ENCODE measurements around the gene SCCPDH.
"Not testable (repeated sequence)": the region's sequence is repeated elsewhere in the genome, so short reads cannot be mapped to it uniquely, and the experiment has no call there.

SCCPDH gene

GRCh38 chr1:246730839-246731238 is 6.6 kb downstream of the SCCPDH start (continued):
- TF ChIP-seq, protein P1, sequence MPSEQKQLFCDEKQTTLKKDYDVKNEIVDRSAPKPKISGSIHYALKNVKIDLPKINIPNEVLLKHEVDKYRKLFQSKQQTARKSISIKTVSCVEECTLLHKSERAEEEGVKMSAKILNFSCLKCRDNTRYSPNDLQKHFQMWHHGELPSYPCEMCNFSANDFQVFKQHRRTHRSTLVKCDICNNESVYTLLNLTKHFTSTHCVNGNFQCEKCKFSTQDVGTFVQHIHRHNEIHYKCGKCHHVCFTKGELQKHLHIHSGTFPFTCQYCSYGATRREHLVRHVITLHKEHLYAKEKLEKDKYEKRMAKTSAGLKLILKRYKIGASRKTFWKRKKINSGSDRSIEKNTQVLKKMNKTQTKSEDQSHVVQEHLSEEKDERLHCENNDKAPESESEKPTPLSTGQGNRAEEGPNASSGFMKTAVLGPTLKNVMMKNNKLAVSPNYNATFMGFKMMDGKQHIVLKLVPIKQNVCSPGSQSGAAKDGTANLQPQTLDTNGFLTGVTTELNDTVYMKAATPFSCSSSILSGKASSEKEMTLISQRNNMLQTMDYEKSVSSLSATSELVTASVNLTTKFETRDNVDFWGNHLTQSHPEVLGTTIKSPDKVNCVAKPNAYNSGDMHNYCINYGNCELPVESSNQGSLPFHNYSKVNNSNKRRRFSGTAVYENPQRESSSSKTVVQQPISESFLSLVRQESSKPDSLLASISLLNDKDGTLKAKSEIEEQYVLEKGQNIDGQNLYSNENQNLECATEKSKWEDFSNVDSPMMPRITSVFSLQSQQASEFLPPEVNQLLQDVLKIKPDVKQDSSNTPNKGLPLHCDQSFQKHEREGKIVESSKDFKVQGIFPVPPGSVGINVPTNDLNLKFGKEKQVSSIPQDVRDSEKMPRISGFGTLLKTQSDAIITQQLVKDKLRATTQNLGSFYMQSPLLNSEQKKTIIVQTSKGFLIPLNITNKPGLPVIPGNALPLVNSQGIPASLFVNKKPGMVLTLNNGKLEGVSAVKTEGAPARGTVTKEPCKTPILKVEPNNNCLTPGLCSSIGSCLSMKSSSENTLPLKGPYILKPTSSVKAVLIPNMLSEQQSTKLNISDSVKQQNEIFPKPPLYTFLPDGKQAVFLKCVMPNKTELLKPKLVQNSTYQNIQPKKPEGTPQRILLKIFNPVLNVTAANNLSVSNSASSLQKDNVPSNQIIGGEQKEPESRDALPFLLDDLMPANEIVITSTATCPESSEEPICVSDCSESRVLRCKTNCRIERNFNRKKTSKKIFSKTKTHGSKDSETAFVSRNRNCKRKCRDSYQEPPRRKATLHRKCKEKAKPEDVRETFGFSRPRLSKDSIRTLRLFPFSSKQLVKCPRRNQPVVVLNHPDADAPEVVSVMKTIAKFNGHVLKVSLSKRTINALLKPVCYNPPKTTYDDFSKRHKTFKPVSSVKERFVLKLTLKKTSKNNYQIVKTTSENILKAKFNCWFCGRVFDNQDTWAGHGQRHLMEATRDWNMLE (tag by site-specific recombination; conservative IDR thresholded peaks at IDR 0.05; ENCODE audit: low read depth), result no peak
- no peak for TF ChIP-seq KLF9 (tag by site-specific recombination; IDR thresholded peaks at IDR 0.05; ENCODE audit: low read depth)

- peaks cover 0 to 74% of the 10 kb centered on the region in 2 experiments; a peak in 1 of 3 replicates for H3K36me3 ChIP-seq (ENCODE audit: control insufficient read depth in 2 of 2, insufficient read depth in 1 of 2, low read length in 2 of 2)
- H3K9me3 ChIP-seq (ENCODE audit: control insufficient read depth, insufficient read depth, low read depth, low read length); H3K27ac ChIP-seq (ENCODE audit: extremely low read depth, low read depth, low read length); H3K4me3 ChIP-seq (ENCODE audit: low read depth, low read length); H3K4me1 ChIP-seq (ENCODE audit: control insufficient read depth, insufficient read depth, low read length); POLR2A ChIA-PET: not testable (repeated sequence)
- TF ChIP-seq ZNF146 (tag by site-specific recombination; IDR thresholded peaks at IDR 0.05), result peak; percentile 46; the same call in 1 of the 2 replicates
- CTCF ChIA-PET, result interaction anchor here (0.6 kb wide), 1 partner anchor 483 kb away, joined by 3 read pairs; no protein-coding TSS in a partner anchor
Observed at GRCh38 chr1:246731873-246732272, 7.7 kb downstream of the SCCPDH start.

GRCh38 chr1:246733704-246734103 is 9.5 kb downstream of the SCCPDH start:
- POLR2A ChIA-PET, result no interaction called here
- no peak overlapping the region for H3K27ac ChIP-seq (ENCODE audit: extremely low read depth, low read depth, low read length)
- H3K36me3 ChIP-seq (ENCODE audit: control insufficient read depth in 2 of 2, insufficient read depth in 1 of 2, low read length in 2 of 2), result peaks cover 0 to 70% of the 10 kb centered on the region in 2 experiments; a peak in 1 of 3 replicates
- no peaks in the 10 kb centered on the region for H3K9me3 ChIP-seq (ENCODE audit: control insufficient read depth, insufficient read depth, low read depth, low read length)
- TF ChIP-seq ZNF391 (tag by site-specific recombination; IDR thresholded peaks at IDR 0.05; ENCODE audit: borderline replicate concordance, low read depth) (no peak), SP3 (tag by site-specific recombination; IDR thresholded peaks at IDR 0.05) (no peak), OVOL3 (tag by site-specific recombination; IDR thresholded peaks at IDR 0.05) (no peak), ZNF544 (tag by site-specific recombination; IDR thresholded peaks at IDR 0.05) (no peak), ZNF16 (tag by site-specific recombination; IDR thresholded peaks at IDR 0.05; ENCODE audit: low read depth) (no peak), ZNF169 (tag by site-specific recombination; IDR thresholded peaks at IDR 0.05) (no peak)
- TF ChIP-seq, protein P2, sequence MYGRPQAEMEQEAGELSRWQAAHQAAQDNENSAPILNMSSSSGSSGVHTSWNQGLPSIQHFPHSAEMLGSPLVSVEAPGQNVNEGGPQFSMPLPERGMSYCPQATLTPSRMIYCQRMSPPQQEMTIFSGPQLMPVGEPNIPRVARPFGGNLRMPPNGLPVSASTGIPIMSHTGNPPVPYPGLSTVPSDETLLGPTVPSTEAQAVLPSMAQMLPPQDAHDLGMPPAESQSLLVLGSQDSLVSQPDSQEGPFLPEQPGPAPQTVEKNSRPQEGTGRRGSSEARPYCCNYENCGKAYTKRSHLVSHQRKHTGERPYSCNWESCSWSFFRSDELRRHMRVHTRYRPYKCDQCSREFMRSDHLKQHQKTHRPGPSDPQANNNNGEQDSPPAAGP (tag by site-specific recombination; IDR thresholded peaks at IDR 0.05), result no peak
- H3K4me3 ChIP-seq (ENCODE audit: low read depth, low read length), result no peak overlapping the region
- CTCF ChIA-PET, result no interaction called here
- no peaks in the 10 kb centered on the region for H3K4me1 ChIP-seq (ENCODE audit: control insufficient read depth, insufficient read depth, low read length)

DNA sequence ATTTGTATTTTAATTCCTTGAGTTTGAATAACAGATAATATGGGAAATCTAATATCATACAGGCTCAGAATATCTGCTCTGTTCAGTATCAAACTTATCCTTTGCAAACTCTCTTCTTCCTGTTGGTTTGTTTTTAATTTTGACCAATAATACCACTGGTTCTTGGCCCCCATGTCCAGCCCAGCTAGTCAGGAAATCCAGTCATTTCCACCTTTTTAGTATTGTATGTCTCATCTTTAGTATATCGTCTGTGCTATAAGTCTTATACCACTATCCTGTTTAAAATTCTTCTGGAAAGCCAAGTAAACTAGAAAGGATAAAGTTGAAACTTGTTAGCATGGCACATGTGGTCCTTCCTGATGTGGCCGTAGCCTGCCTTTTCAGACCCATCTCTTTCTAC is 10.7 kb downstream of the SCCPDH start:
- Histone ChIP-seq H3K27ac (ENCODE audit: extremely low read depth, low read depth, low read length) (no peak overlapping the region), H3K36me3 (ENCODE audit: control insufficient read depth in 2 of 2, insufficient read depth in 1 of 2, low read length in 2 of 2) (peaks cover 0 to 74% of the 10 kb centered on the region in 2 experiments; a peak in 1 of 3 replicates), H3K4me1 (ENCODE audit: control insufficient read depth, insufficient read depth, low read length) (no peaks in the 10 kb centered on the region), H3K9me3 (ENCODE audit: control insufficient read depth, insufficient read depth, low read depth, low read length) (no peaks in the 10 kb centered on the region), H3K4me3 (ENCODE audit: low read depth, low read length) (no peak overlapping the region)
- ChIA-PET CTCF (no interaction called here), POLR2A (no interaction called here)
- TF ChIP-seq SCRT2 (tag by site-specific recombination; IDR thresholded peaks at IDR 0.05) (no peak), OVOL3 (tag by site-specific recombination; IDR thresholded peaks at IDR 0.05) (no peak), ZNF292 (tag by site-specific recombination; IDR thresholded peaks at IDR 0.05; ENCODE audit: borderline replicate concordance, low read depth) (no peak), ZNF2 (tag by site-specific recombination; IDR thresholded peaks at IDR 0.05) (no peak), ZNF660 (tag by site-specific recombination; IDR thresholded peaks at IDR 0.05) (no peak), ZNF121 (tag by site-specific recombination; IDR thresholded peaks at IDR 0.05) (no peak), ZNF596 (tag by site-specific recombination; IDR thresholded peaks at IDR 0.05) (no peak), ZNF148 (tag by site-specific recombination; IDR thresholded peaks at IDR 0.05; ENCODE audit: borderline replicate concordance) (no peak)
- TF ChIP-seq, protein P3, sequence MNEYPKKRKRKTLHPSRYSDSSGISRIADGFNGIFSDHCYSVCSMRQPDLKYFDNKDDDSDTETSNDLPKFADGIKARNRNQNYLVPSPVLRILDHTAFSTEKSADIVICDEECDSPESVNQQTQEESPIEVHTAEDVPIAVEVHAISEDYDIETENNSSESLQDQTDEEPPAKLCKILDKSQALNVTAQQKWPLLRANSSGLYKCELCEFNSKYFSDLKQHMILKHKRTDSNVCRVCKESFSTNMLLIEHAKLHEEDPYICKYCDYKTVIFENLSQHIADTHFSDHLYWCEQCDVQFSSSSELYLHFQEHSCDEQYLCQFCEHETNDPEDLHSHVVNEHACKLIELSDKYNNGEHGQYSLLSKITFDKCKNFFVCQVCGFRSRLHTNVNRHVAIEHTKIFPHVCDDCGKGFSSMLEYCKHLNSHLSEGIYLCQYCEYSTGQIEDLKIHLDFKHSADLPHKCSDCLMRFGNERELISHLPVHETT (tag by site-specific recombination; IDR thresholded peaks at IDR 0.05), result no peak
- TF ChIP-seq, protein P4, sequence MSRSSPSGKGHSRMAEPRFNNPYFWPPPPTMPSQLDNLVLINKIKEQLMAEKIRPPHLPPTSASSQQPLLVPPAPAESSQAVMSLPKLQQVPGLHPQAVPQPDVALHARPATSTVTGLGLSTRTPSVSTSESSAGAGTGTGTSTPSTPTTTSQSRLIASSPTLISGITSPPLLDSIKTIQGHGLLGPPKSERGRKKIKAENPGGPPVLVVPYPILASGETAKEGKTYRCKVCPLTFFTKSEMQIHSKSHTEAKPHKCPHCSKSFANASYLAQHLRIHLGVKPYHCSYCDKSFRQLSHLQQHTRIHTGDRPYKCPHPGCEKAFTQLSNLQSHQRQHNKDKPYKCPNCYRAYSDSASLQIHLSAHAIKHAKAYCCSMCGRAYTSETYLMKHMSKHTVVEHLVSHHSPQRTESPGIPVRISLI (tag by site-specific recombination; IDR thresholded peaks at IDR 0.05), result no peak

All from HEK293 (cell line).